OCI-LY3 (cell line): ENCODE measurements around the gene SPC24.
A peak's percentile ranks its signal among the peaks of the same experiment; 100 is the strongest.

Source experiments
- H2AFZ ChIP-seq: fragments of 200-600, 300-600 bp; shearing (Covaris generic); 2 replicates; pipeline ENCODE4 v1.6.0; 2014; ENCODE audit warnings: antibody characterized with exemption, low read depth, low read length
- H3K27ac ChIP-seq: fragments of 200-600, 300-600 bp; sonication (generic); 2 replicates; pipeline ENCODE4 v1.5.1; 2014; ENCODE audit warnings: mild to moderate bottlenecking, low read length, moderate library complexity, mixed read lengths
- H3K27me3 ChIP-seq: fragments of 200-600, 300-600 bp; sonication (generic); 2 replicates; pipeline ENCODE4 v1.6.1; 2014; ENCODE audit warnings: low read depth, low read length, mixed read lengths
- H3K36me3 ChIP-seq: fragments of 200-600, 300-600 bp; sonication (generic); replicated peaks from 2 replicates; pipeline ENCODE3; 2014; ENCODE audit warnings: low read depth, low read length, mixed read lengths
- H3K4me1 ChIP-seq: fragments of 300-600, 200-600 bp; sonication (generic); 2 replicates; pipeline ENCODE4 v1.6.1; 2014; ENCODE audit warnings: low read length, mixed read lengths
- H3K4me2 ChIP-seq: fragments of 200-600, 300-600 bp; sonication (generic); 2 replicates; pipeline ENCODE4 v1.6.1; 2014; ENCODE audit warnings: low read length, mixed read lengths
- H3K4me3 ChIP-seq: fragments of 300-600, 200-600 bp; sonication (generic); 2 replicates; pipeline ENCODE4 v1.5.1; 2014; ENCODE audit warnings: antibody characterized with exemption, mild to moderate bottlenecking, low read length, moderate library complexity
- H3K79me2 ChIP-seq: fragments of 300-600, 200-600 bp; shearing (Covaris generic); 2 replicates; pipeline ENCODE4 v1.6.1; 2014; ENCODE audit warnings: mild to moderate bottlenecking, low read length, mixed read lengths
- H3K9ac ChIP-seq: fragments of 300-600, 200-600 bp; shearing (Covaris generic); 2 replicates; pipeline ENCODE4 v1.6.0; 2014; ENCODE audit warnings: mild to moderate bottlenecking, low read length, moderate library complexity
- H3K9me3 ChIP-seq: fragments of 200-600, 300-600 bp; shearing (Covaris generic); 2 replicates; pipeline ENCODE4 v1.6.1; 2014; ENCODE audit warnings: low read length, mixed read lengths; ENCODE audit not compliant: insufficient read depth
- H4K20me1 ChIP-seq: fragments of 200-600, 300-600 bp; sonication (generic); 2 replicates; pipeline ENCODE4 v1.6.1; 2016; ENCODE audit warnings: low read length, mixed read lengths; ENCODE audit not compliant: insufficient read depth
- EZH2phosphoT487 ChIP-seq: fragments of 200-600 bp; shearing (Covaris generic); IDR thresholded peaks from 2 replicates; pipeline ENCODE4 v1.6.1; 2018; ENCODE audit warnings: antibody characterized with exemption, mixed run types, low read depth
- TF ChIP-seq, protein P1 (sequence below): fragments of 200-600, 300-600 bp; sonication (generic); IDR thresholded peaks from 2 replicates; pipeline ENCODE4 v1.5.1; 2014; ENCODE audit warnings: antibody characterized with exemption, low read length, low read depth

The SPC24 gene

DNA sequence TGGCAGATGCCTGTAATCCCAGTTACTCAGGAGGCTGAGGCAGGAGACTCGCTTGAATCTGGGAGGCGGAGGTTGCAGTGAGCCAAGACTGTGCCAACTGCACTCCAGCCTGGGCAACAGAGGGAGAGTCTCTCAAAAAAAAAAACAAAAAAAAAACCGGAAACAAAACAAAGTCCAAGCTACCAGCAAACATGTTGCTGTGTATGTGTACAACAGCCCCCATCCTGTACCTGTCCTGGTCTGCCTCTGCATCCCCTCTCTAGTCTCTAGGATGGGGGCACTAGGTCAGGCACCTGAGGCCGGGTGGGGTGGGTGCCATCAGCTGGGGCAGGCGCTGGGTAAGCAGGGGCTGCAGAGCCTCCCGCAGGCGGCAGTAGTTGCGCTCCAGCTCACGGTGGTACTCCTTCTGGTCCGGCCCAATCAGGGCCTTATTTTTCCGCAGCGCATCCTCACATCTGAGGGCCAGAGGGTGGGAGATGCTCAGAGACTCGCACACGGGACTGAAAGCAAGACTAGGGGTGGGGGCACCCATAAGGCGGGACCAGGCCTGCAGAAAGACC, 44.5 kb upstream of the SPC24 start:
- TF ChIP-seq, protein P1, sequence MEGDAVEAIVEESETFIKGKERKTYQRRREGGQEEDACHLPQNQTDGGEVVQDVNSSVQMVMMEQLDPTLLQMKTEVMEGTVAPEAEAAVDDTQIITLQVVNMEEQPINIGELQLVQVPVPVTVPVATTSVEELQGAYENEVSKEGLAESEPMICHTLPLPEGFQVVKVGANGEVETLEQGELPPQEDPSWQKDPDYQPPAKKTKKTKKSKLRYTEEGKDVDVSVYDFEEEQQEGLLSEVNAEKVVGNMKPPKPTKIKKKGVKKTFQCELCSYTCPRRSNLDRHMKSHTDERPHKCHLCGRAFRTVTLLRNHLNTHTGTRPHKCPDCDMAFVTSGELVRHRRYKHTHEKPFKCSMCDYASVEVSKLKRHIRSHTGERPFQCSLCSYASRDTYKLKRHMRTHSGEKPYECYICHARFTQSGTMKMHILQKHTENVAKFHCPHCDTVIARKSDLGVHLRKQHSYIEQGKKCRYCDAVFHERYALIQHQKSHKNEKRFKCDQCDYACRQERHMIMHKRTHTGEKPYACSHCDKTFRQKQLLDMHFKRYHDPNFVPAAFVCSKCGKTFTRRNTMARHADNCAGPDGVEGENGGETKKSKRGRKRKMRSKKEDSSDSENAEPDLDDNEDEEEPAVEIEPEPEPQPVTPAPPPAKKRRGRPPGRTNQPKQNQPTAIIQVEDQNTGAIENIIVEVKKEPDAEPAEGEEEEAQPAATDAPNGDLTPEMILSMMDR = no peak
- TF ChIP-seq EZH2phosphoT487 = no peak
- Histone ChIP-seq H3K79me2 (no peaks in the 10 kb centered on the region), H3K9ac (no peak overlapping the region), H3K27me3 (peaks cover 12% of the 10 kb centered on the region), H3K4me2 (no peak overlapping the region), H3K36me3 (no peaks in the 10 kb centered on the region), H3K4me1 (peaks cover 52% of the 10 kb centered on the region), H2AFZ (no peak overlapping the region), H3K27ac (no peak overlapping the region), H3K4me3 (no peak overlapping the region), H3K9me3 (no peaks in the 10 kb centered on the region), H4K20me1 (no peaks in the 10 kb centered on the region)

GRCh38 chr19:11199517-11199916, 43.9 kb upstream of the SPC24 start:
- H3K36me3 ChIP-seq = no peaks in the 10 kb centered on the region
- H3K79me2 ChIP-seq = no peaks in the 10 kb centered on the region
- peaks cover 51% of the 10 kb centered on the region for H3K4me1 ChIP-seq
- H3K4me3 ChIP-seq = no peak overlapping the region
- H3K27me3 ChIP-seq = peaks cover 12% of the 10 kb centered on the region
- H3K9me3 ChIP-seq = no peaks in the 10 kb centered on the region
- no peak overlapping the region for H2AFZ ChIP-seq
- H3K4me2 ChIP-seq = no peak overlapping the region
- TF ChIP-seq, protein P1 = no peak
- TF ChIP-seq EZH2phosphoT487 = no peak
- H3K27ac ChIP-seq = no peak overlapping the region
- no peaks in the 10 kb centered on the region for H4K20me1 ChIP-seq
- no peak overlapping the region for H3K9ac ChIP-seq

DNA sequence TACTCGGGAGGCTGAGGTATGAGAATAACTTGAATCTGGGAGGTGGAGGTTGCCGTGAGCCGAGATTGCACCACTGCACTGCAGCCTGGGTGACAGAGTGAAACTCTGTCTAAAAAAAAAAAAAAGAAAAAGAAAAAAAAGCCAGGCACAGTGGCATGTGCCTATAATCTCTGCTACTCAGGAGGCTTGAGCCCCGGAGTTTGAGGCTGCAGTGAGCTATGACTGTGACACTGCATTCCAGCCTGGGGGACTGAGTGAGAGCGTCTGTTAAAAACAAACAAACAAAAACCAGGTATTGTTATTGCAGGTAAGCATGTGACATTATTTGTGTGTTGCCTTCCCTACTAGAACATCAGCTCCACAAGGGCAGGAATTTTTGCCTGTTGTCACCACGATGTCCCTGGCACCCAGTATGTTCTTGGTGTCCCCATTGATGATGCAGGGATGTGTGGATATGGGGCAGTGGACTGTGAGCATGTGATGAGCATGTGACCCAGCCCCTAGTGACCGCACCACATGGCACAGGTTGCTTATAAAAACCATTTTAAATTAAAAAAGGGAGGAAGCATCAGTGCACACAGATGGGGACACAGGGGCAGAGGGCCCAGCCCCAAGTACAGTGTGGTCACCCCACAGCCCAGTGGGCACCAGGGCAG, 43.3 kb upstream of the SPC24 start:
- H3K9ac ChIP-seq = no peak overlapping the region
- H4K20me1 ChIP-seq = no peaks in the 10 kb centered on the region
- no peaks in the 10 kb centered on the region for H3K79me2 ChIP-seq
- TF ChIP-seq EZH2phosphoT487 = no peak
- TF ChIP-seq, protein P1 = no peak
- H2AFZ ChIP-seq = no peak overlapping the region
- H3K27ac ChIP-seq = no peak overlapping the region
- no peaks in the 10 kb centered on the region for H3K36me3 ChIP-seq
- peaks cover 12% of the 10 kb centered on the region for H3K27me3 ChIP-seq
- H3K4me3 ChIP-seq = no peak overlapping the region
- H3K4me2 ChIP-seq = no peak overlapping the region
- peaks cover 45% of the 10 kb centered on the region for H3K4me1 ChIP-seq
- no peaks in the 10 kb centered on the region for H3K9me3 ChIP-seq

- no peaks in the 10 kb centered on the region for H3K9me3 ChIP-seq
- H3K36me3 ChIP-seq = no peaks in the 10 kb centered on the region
- no peaks in the 10 kb centered on the region for H4K20me1 ChIP-seq
- H3K4me3 ChIP-seq = peak overlapping the region; percentile 92
- no peaks in the 10 kb centered on the region for H3K79me2 ChIP-seq
- H2AFZ ChIP-seq = no peak overlapping the region
- peak overlapping the region; percentile 99 for H3K4me2 ChIP-seq
- peaks cover 12% of the 10 kb centered on the region for H3K27me3 ChIP-seq
- peaks cover 37% of the 10 kb centered on the region for H3K4me1 ChIP-seq
- no peak overlapping the region for H3K27ac ChIP-seq
- TF ChIP-seq, protein P1 = no peak
- TF ChIP-seq EZH2phosphoT487 = no peak
- H3K9ac ChIP-seq = peak overlapping the region; percentile 76
These were observed 42.6 kb upstream of the SPC24 start for GRCh38 chr19:11198175-11198534.
